ENCODE data around the gene NEUROD1.

NEUROD1 gene

GRCh38 chr2:181639686-181640085 is 40.6 kb downstream of the NEUROD1 start:
- Histone ChIP-seq H3K4me1 (ENCODE audit: insufficient read depth, low read length) (no peaks in the 10 kb centered on the region), H3K9me3 (ENCODE audit: control insufficient read depth, insufficient read depth, low read length) (no peaks in the 10 kb centered on the region), H3K36me3 (ENCODE audit: insufficient read depth, low read length) (no peaks in the 10 kb centered on the region), H3K9ac (ENCODE audit: low read depth, low read length) (no peak overlapping the region)

DNA sequence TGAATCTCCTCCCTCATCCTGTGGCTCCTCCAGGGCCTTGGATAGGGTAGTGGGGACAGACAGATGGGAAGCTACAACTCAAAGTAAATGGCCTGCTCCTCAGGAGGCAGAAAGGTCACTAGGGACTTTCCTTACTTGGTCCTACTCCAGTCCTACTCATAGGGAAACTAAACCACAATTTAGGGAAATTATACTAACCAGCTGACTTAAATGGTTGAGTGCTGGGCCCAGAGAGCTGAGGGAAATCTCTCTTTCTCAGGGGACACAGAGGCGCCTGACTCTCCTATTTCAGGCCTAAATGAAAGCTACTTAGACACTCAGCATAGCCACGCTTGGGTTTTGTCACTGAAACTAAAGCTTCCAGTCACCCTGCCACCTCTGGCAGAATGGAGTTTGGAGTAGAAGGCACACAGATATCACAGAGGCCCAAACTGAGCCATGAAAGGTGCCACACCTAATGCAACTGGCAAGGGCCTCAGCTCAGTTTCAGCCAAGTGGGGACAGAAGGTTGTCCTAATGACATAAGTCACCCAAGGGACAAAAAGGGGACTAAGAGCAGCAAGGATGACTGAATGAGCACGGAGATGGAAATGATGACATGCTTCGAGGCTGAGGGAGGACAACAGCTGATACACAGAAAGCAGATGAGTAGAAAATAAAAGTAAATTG is 47.5 kb downstream of the NEUROD1 start:
- Histone ChIP-seq H3K9me3 (ENCODE audit: control insufficient read depth, insufficient read depth, low read length) (no peaks in the 10 kb centered on the region), H3K4me1 (ENCODE audit: insufficient read depth, low read length) (no peaks in the 10 kb centered on the region), H3K9ac (ENCODE audit: low read depth, low read length) (no peak overlapping the region), H3K36me3 (ENCODE audit: insufficient read depth, low read length) (no peaks in the 10 kb centered on the region)

DNA sequence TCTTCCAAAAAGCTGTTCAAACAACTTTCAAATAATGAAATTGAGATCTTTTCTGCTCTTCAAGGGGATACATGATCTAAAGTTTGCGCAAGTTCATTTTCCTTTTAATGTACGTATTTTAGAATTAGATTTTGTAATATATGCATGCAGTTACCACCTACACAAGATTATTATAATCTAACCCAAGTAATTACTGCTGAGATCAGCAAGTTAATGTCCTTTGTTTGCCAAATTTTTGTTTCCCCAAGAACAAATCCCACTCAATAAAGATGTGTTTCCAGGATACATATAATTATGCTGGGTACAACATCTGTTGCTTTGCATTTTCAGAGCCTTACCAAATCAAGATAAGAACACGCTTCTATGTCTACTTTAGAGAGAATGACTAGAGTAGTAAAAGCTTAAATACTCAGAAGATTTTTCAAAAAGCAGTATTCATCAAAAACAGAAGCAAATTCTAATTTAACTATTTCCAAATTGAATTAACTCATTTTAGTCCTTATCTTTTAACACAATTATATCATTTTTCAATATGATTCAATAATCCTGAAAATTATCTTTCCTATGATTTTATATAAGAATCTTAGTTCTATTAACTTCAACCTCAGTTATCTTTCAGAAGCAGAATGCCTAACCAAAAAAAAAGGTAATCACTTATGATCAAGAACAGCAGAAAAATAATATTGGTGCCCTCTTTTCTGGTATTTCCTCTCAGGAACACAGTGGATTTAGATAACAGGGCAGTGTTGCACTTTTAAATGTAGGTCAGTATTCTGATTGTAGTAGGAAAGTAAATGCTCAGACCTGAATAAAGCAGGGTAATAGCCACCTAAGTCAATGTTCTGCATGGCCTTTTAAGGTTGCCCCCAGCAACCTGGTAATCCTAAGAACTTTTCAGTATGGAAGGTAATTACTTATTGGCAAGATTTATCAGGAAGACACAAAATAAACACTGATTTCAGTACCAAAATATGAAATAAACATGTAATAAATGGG is 51.4 kb downstream of the NEUROD1 start:
- H3K9me3 ChIP-seq (ENCODE audit: control insufficient read depth, insufficient read depth, low read length): no peaks in the 10 kb centered on the region
- no peaks in the 10 kb centered on the region for H3K4me1 ChIP-seq (ENCODE audit: insufficient read depth, low read length)
- H3K36me3 ChIP-seq (ENCODE audit: insufficient read depth, low read length): no peaks in the 10 kb centered on the region
- no peak overlapping the region for H3K9ac ChIP-seq (ENCODE audit: low read depth, low read length)

DNA sequence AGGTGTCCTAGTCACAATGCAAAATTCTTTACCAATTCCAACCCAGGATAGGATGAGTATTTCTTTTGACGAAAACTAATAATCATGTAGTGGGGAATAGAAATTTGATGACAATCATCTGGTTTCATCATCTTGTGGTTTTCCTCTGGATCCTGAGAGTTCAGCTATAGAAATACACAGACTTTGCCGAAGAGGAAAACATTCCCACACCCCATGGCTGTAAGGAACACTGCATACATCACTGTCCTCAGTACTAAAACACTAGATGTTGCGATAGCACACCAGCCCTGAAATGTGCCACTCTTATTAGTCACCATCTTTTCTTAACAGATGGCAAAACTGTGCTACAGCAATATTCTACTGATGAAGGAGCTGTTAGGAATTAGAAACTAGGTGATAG is 52.8 kb downstream of the NEUROD1 start:
- no peaks in the 10 kb centered on the region for H3K36me3 ChIP-seq (ENCODE audit: insufficient read depth, low read length)
- no peaks in the 10 kb centered on the region for H3K4me1 ChIP-seq (ENCODE audit: insufficient read depth, low read length)
- H3K9ac ChIP-seq (ENCODE audit: low read depth, low read length): no peak overlapping the region
- no peaks in the 10 kb centered on the region for H3K9me3 ChIP-seq (ENCODE audit: control insufficient read depth, insufficient read depth, low read length)

GRCh38 chr2:181626671-181627070 is 53.6 kb downstream of the NEUROD1 start:
- no peak overlapping the region for H3K9ac ChIP-seq (ENCODE audit: low read depth, low read length)
- H3K9me3 ChIP-seq (ENCODE audit: control insufficient read depth, insufficient read depth, low read length): no peaks in the 10 kb centered on the region
- no peaks in the 10 kb centered on the region for H3K4me1 ChIP-seq (ENCODE audit: insufficient read depth, low read length)
- no peaks in the 10 kb centered on the region for H3K36me3 ChIP-seq (ENCODE audit: insufficient read depth, low read length)
